Activated CD8-positive, alpha-beta memory T cell treated with anti-CD3 and anti-CD28 coated beads, Interleukin-2, amount 50 U/mL, for 1 hour (primary cell): ENCODE results near the gene MYCBPAP.

Source experiments
- DNase-seq: peaks from one replicate; pipeline ENCODE4 v3.0.0-alpha.2; 2020; ENCODE audit errors: extremely low read depth

The MYCBPAP gene

GRCh38 chr17:50517504-50518383 lies 9.5 kb downstream of the MYCBPAP start:
- DNase-seq, result no peak

- DNase-seq, result no peak
Measured at GRCh38 chr17:50518384-50519023, 10.3 kb downstream of the MYCBPAP start.

- DNase-seq, result no peak
Measured at GRCh38 chr17:50519141-50519834, 11.0 kb downstream of the MYCBPAP start.

GRCh38 chr17:50520483-50520882 lies 12.2 kb downstream of the MYCBPAP start:
- no peak for DNase-seq

- no peak for DNase-seq
Measured at GRCh38 chr17:50521514-50521913, 13.3 kb downstream of the MYCBPAP start.

- no peak for DNase-seq
Measured at GRCh38 chr17:50522766-50523165, 14.5 kb downstream of the MYCBPAP start.

DNA sequence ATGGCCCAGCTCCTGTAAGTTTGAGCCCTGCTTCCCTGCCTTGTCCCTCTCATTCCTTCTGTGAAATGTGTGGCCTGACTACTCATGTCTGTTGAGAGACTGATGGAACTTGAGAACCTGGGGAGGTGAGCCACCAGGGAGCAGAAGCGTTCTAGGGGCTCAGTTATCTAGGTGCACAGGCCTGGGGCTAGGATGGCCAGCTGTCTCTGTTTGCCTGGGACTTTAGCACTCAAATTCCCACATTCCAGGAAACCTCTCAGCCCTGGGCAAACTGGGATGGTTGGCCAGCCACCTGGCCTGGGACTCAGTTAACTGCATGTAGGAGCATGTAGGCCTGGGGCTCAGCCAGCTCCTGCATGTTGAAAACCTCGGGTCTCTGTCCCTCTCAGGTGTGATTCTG lies 15.0 kb downstream of the MYCBPAP start:
- DNase-seq, result no peak

- no peak for DNase-seq
Measured at GRCh38 chr17:50524838-50525237, 16.6 kb downstream of the MYCBPAP start.

DNA sequence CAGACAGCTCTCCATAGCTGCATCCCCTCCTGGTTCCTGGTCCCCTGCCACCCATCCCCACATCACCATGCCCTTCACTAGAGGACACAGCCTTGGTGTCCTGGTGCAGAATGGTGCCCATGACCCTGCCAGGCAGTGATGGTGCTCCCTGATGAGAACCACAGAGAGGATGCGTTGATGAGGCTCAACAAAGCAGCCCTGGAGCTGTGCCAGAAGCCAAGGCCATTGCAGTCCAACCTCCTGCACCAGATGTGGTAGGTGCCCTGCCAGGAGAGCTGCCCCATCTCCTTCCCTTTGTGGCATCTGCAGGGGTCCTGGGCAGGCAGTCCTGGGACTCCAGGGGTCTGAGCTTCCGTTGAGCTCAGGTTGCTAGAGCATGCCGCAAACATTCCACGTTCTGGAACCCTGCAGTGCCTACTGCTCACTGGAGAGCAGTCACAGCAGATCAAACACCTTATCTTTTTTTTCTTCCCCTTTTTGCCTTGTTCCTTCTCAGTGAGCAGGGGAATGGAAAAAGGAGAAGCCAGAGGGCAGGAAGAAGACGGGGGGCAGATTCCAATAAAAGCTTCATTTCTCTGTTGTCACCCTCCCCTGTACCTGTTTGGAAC lies 19.0 kb downstream of the MYCBPAP start:
- DNase-seq, result no peak

- no peak for DNase-seq
Measured at GRCh38 chr17:50527949-50528474, 19.8 kb downstream of the MYCBPAP start.

- no peak for DNase-seq
Measured at GRCh38 chr17:50529849-50530248, 21.6 kb downstream of the MYCBPAP start.

DNA sequence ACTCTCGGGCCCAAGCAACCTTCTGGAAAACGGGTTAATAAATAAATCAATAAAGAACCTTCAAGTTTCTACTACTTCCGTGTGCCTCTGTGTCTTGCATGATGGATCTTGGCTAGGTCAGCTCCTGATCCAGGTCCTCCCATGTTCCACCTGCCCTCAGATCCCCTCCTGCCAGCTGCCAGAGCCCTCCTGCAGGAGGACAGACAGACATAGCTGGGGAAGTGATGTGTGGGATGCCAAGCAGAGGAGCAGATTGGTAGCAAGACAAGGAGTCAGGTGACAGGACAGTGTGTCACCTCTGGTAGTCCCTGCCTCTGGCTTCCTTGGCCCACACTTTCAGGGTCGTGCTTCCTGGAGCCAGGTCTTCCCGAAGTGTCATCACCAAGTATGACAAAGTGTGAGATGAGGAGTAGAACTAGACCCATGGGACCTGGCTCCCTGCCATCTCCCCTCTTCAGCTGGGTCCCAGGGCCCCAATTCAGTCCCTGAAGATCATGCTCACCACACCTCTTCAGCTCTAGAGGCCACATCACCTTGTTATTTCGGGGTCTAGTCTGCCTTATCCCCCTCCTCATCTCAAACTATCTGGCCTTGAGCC lies 23.3 kb downstream of the MYCBPAP start:
- DNase-seq, result no peak

DNA sequence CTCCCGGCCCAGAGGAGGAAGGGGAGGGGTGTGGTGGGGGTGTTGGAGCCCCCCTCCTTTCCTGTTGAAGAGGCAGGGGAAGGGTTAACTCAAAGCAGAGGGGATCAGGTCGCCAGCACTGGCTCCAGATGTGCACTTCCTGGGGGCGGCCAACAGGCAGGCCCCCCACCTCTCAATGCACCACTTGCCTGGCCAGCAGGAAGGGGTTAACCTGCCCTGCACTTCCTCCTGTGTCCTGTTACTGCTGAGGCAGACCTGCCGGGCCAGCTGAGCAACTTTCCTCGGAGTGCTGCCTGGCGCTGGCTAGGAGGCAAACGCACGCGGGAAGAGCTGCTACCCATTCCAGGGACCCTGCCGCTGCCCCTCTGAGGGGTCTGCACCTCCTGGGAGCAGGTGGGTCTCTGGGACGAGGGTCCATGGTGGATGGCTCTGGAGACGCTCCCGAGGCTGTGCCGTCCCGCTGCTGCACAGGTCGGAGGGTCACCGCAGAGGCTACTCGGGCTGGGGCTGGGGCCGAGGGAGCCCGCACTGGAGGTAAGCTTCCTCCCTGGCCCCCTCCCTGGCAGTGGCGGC lies 24.3 kb downstream of the MYCBPAP start, which contains the start of gene EPN3:
EPN3 (plus strand) TSS at position 284 of the 573 bp plus-strand sequence. CDS start 3,822 bp downstream, outside the sequence.
- DNase-seq, result no peak

DNA sequence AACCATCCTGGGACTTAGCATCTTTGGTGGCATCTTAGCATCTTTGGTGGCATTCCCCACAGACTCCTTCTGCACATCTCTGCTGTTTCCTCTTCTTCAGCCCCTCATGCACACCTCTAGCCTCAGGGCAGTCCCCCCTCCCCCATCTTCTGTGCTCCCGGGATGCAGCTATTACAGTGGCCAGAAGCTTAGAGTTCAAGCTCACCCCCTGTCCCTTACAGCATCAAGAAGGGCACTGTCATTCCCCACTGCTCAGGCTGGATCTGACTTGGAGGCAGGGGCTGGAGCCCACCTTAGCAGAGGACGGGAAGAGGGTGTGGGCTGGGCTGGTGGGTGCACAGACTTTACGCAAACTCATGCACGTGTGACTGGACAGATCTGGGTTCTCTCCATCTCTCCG lies 24.9 kb downstream of the MYCBPAP start:
- DNase-seq, result no peak

GRCh38 chr17:50533720-50534148 lies 25.5 kb downstream of the MYCBPAP start:
- no peak for DNase-seq

DNA sequence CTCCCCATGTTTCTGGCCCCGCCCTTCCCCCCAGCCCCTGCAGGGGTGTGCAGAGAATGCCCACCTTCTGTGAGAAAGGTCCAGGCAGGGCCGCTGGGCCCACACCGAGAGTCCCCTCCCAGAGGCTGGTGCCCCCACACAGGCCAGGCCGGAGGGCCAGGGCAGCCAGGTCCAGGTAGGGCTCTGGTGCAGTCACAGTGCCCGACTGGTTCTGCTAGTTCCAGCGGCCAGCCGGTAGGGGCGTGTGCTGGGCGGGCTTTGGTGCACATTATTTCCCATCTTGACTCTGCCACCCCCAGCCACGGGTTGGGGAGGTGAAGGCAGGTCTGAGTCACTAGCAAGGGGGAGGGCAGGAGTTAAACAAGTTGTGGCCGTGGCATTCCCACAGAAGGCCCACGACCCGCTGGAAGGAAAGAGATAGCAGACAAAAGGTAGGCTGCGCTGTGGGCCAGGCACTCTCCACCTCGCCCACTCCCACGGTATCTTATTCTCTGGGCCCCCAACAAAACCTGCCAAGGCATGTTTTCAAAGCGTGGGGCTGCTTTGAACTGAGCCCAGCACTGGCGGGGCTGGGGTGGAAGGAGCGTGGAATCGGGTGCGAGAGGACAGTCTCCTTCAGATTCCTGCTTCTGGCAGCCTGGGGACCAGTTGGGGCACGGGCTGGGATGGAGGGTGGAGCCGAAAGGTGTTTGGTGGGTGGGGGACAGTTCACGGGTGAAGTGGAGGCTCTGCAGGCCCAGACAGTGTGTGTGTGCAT lies 26.2 kb downstream of the MYCBPAP start:
- DNase-seq, result no peak

DNA sequence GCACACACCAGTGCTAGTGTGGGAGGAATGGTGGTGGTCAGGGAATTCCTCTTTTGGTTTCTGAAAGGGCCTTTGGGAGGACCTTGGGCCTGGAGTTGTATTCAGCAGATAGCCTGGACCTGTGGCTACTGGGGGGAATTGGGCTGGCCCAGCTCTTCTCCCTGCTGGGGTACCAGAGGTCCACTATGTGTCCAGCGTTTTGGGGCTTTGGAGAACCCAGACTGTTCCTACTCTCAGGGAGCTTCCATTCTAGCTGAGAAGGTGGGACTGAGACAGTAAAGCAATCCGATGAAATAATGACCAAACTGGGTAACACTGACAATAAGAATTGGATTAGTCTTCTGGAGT lies 26.7 kb downstream of the MYCBPAP start:
- no peak for DNase-seq

- no peak for DNase-seq
Measured at GRCh38 chr17:50535407-50535806, 27.2 kb downstream of the MYCBPAP start.

GRCh38 chr17:50536683-50537646 lies 28.7 kb downstream of the MYCBPAP start:
- no peak for DNase-seq
